NT2/D1 (cell line): ENCODE results near the gene DYNC1I2.
"Not testable (repeated sequence)": the region's sequence is repeated elsewhere in the genome, so short reads cannot be mapped to it uniquely, and the experiment has no call there.

Experiments
- DNase-seq: peaks from one replicate; pipeline ENCODE4 v3.0.0-alpha.2; 2011; ENCODE audit warnings: low read depth, low spot score
- H3K27me3 ChIP-seq: 2 replicates; pipeline ENCODE4 v1.6.0; 2011; ENCODE audit warnings: mild to moderate bottlenecking; ENCODE audit not compliant: insufficient read length, insufficient read depth
- H3K36me3 ChIP-seq: 2 replicates; pipeline ENCODE4 v1.6.1; 2011; ENCODE audit warnings: mild to moderate bottlenecking, low read length, mixed read lengths; ENCODE audit not compliant: insufficient read depth, insufficient read length
- H3K4me1 ChIP-seq: 2 replicates; pipeline ENCODE4 v1.5.1; 2011; ENCODE audit not compliant: insufficient read depth, insufficient read length
- H3K4me3 ChIP-seq: 2 replicates; pipeline ENCODE4 v1.5.1; 2011; ENCODE audit warnings: low read depth; ENCODE audit not compliant: insufficient read length
- H3K9ac ChIP-seq: 2 replicates; pipeline ENCODE4 v1.6.0; 2011; ENCODE audit warnings: low read depth; ENCODE audit not compliant: insufficient read length
- H3K9me3 ChIP-seq: 2 replicates; pipeline ENCODE4 v1.5.1; 2011; ENCODE audit warnings: mild to moderate bottlenecking, low read length; ENCODE audit not compliant: insufficient read depth
- SUZ12 ChIP-seq: IDR thresholded peaks from 2 replicates; pipeline ENCODE4 v1.6.1; 2011; ENCODE audit not compliant: insufficient read length, insufficient read depth; ENCODE audit errors: extremely low read depth
- YY1 ChIP-seq: IDR thresholded peaks from 2 replicates; pipeline ENCODE4 v1.6.1; 2011; ENCODE audit not compliant: insufficient read length, insufficient read depth
- ZNF274 ChIP-seq: IDR thresholded peaks from 2 replicates; pipeline ENCODE4 v1.6.1; 2011; ENCODE audit warnings: mild to moderate bottlenecking, low read depth, low read length

DYNC1I2 gene

DNA sequence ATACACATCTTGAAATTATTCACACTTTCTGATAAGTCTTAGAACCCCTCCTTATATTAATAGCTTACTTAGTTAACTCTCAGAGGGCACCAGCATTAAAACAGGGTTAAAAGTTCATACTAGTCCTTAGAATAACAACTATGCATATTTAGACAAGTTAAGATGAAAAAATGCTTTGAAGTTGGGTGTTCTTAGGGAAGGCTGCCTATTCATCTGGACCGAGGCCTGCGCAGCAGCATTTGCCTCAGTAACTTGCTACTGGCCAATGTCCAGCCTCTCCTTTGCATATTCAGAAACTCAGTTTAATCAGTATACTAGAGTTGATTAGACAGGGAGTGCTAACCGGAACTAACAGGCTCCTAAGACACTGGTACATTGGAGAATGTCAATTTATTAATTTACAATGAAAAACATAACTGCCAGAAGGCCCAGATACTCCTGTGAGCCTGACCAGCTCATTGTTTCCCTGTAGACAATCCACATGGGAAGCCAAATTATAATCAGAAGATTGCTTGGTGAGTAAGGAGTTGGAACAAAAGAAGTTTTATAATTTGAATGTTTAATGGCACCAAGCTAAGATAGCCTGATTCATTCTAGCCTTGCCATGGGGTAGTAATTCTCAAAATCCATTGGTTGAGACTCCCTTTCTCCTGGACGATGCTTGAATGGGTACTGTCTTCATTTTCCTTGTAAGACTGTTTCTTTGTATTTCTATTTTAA lies 48.9 kb downstream of the DYNC1I2 start:
- H3K4me3 ChIP-seq, result no peak overlapping the region
- H3K9me3 ChIP-seq, result no peaks in the 10 kb centered on the region
- H3K36me3 ChIP-seq, result peaks cover 69% of the 10 kb centered on the region
- H3K9ac ChIP-seq, result no peak overlapping the region
- TF ChIP-seq YY1 (no peak), ZNF274 (no peak), SUZ12 (no peak)
- no peaks in the 10 kb centered on the region for H3K4me1 ChIP-seq
- no peaks in the 10 kb centered on the region for H3K27me3 ChIP-seq
- DNase-seq, result no peak

DNA sequence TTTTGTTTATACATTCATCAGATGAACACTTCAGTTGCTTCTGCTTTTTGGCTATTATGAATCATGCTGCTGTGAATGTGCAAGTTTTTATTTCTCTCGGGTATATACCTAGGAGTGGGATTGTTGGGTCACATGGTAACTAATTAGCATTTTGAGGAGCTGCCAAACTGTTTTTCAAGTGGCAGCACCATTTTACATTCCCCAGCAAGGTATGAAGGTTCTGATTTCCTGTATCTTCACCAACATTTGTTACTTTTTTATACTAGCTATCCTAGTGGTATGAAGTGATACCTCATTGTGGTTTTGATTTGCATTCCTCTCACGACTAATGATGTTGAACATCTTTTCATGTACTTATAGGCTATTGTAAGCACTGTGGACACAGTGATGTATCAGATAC lies 53.9 kb downstream of the DYNC1I2 start:
- no peak for TF ChIP-seq SUZ12
- TF ChIP-seq ZNF274, result no peak
- no peak for TF ChIP-seq YY1
- DNase-seq, result no peak
- peaks cover 56% of the 10 kb centered on the region for H3K36me3 ChIP-seq

DNA sequence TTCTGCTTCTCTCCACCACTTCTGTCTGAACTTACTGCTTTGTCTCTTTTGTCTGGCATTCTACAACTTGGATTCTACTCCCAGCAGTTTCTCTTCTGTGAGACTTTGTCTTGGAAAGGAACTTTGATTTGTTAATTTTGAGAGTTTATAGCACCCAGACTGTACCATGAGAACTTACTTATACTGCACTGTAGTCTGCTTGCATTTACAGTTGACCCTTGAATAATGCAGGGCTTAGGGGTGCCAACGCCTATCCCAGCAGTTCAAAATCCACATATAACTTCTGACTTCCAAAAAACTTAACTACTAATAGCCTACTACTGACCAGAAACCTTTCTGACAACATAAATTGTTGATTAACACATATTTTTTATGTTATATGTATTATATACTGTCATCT lies 55.5 kb downstream of the DYNC1I2 start:
- no peak overlapping the region for H3K9ac ChIP-seq
- no peaks in the 10 kb centered on the region for H3K9me3 ChIP-seq
- H3K27me3 ChIP-seq, result no peaks in the 10 kb centered on the region
- TF ChIP-seq SUZ12, result no peak
- TF ChIP-seq YY1, result no peak
- no peak for TF ChIP-seq ZNF274
- peaks cover 53% of the 10 kb centered on the region for H3K36me3 ChIP-seq
- no peak overlapping the region for H3K4me3 ChIP-seq
- no peak for DNase-seq
- H3K4me1 ChIP-seq, result no peaks in the 10 kb centered on the region

More for the DNA sequence above, 53.9 kb downstream of the DYNC1I2 start:
- no peaks in the 10 kb centered on the region for H3K4me1 ChIP-seq
- no peaks in the 10 kb centered on the region for H3K9me3 ChIP-seq
- H3K9ac ChIP-seq, result no peak overlapping the region
- no peak overlapping the region for H3K4me3 ChIP-seq
- no peaks in the 10 kb centered on the region for H3K27me3 ChIP-seq

DNA sequence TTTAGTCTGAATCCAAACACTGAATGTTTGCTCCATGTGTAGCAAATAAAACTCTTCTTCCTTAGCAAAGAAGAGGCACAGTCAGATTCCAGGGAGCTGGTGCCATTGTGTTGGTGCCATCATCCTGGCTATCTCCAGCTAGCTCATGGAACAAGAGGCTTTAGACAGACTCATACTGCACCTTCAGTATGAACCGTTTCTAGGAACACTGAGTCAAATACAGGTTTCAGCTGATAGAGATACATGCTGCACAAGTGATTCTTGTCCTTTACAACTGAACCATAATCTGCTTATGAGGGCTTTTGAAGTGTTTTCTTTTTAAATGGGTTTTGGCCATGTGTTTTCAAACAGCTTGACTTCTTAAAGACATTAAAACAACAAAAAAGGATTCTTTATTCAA lies 57.9 kb downstream of the DYNC1I2 start:
- TF ChIP-seq YY1, result no peak
- no peak for TF ChIP-seq ZNF274
- no peak for TF ChIP-seq SUZ12
- DNase-seq, result no peak
- Histone ChIP-seq H3K27me3 (no peaks in the 10 kb centered on the region), H3K9ac (no peak overlapping the region), H3K4me1 (no peaks in the 10 kb centered on the region), H3K9me3 (no peaks in the 10 kb centered on the region), H3K4me3 (no peak overlapping the region), H3K36me3 (peaks cover 60% of the 10 kb centered on the region)

DNA sequence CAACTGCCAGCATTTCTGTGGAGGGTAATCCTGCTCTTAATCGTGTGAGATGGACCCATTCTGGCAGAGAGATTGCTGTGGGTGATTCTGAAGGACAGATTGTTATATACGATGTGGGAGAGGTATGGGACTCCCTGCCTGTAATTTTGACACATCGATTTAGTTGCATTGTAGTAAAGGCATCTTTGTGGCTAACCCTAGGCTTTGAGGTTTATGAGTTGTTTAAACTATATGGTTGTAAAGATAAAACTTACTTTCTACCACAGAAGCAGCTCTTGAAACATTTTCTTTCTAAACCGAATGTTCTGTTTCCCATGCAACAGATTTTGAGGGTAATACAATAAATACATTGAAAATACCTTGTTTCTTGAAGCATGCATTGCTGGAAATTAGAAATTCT lies 58.5 kb downstream of the DYNC1I2 start:
- H3K27me3 ChIP-seq, result no peaks in the 10 kb centered on the region
- peaks cover 58% of the 10 kb centered on the region for H3K36me3 ChIP-seq
- TF ChIP-seq YY1 (no peak), SUZ12 (no peak)
- DNase-seq, result no peak
- no peak overlapping the region for H3K4me3 ChIP-seq
- no peak overlapping the region for H3K9ac ChIP-seq
- H3K4me1 ChIP-seq, result no peaks in the 10 kb centered on the region
- no peaks in the 10 kb centered on the region for H3K9me3 ChIP-seq

DNA sequence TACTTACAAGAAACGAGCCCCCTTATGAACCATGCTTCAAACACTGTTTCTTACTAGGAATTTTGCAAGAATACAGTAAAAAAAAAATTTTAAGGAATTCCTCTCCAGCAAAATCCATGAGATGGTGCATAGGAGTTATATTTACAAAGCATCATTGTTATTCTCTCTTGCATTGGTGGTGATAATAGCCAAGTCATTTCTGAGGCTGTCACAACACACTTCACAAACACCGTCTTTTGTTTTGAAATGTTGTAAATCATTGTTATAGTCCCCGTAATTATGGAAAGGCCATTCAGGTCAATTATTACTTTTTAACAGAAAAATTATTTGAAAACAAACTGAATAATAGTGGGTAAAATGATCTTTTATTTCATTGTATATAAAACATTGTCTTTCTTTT lies 60.1 kb downstream of the DYNC1I2 start:
- Histone ChIP-seq H3K36me3 (peaks cover 69% of the 10 kb centered on the region), H3K4me1 (no peaks in the 10 kb centered on the region), H3K27me3 (no peaks in the 10 kb centered on the region), H3K9ac (no peak overlapping the region), H3K9me3 (no peaks in the 10 kb centered on the region), H3K4me3 (no peak overlapping the region)
- DNase-seq, result no peak
- TF ChIP-seq SUZ12, result no peak
- no peak for TF ChIP-seq ZNF274
- TF ChIP-seq YY1, result no peak

DNA sequence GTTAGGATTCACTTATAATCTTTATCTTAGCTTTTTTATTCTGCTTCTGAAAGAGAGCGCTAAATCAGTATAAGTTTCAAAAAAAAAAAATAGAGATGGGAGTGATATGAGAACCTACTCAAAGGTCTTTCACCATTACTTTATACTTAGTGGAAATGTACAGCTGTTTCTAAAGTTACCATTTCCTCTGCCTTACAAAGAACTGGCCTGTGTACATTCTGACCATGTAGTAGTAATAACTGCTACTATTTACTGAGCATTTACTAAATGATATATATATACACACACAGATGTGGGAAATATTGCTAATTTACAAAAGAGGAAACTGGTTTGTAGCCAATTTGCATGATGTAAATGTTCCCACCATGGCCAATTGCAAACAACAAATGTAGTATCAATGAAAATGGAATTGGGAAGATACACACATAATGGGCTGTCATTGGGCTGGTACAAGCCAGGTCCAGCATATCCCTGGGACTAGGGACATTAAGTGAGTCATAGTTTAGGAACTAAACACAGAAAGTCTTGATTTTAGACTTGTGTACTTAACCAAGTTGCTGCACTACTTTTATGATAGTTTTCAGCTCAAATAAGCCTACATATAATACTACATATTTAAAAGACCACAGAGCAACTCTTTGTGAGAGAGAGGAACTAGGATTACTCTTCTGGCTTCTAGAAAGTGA lies 67.1 kb downstream of the DYNC1I2 start:
- Histone ChIP-seq H3K9ac (no peak overlapping the region), H3K27me3 (no peaks in the 10 kb centered on the region), H3K4me3 (no peak overlapping the region), H3K4me1 (no peaks in the 10 kb centered on the region), H3K36me3 (peaks cover 27% of the 10 kb centered on the region), H3K9me3 (no peaks in the 10 kb centered on the region)
- no peak for TF ChIP-seq YY1
- no peak for TF ChIP-seq ZNF274
- no peak for TF ChIP-seq SUZ12
- no peak for DNase-seq

DNA sequence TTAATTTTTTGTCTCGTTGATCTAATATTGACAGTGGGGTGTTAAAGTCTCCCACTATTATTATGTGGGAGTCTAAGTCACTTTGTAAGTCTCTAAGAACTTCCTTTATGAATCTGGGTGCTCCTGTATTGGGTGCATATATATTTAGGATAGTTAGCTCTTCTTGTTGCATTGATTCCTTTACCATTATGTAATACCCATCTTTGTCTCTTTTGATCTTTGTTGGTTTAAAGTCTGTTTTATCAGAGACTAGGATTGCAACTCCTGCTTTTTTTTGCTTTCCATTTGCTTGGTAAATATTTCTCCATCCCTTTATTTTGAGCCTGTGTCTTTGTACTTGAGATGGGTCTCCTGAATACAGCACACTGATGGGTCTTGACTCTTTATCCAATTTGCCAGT lies 71.5 kb downstream of the DYNC1I2 start:
- H3K9me3 ChIP-seq, H3K4me1 ChIP-seq, H3K9ac ChIP-seq, H3K27me3 ChIP-seq, H3K4me3 ChIP-seq, DNase-seq: not testable (repeated sequence)
- peaks cover 19% of the 10 kb centered on the region for H3K36me3 ChIP-seq

DNA sequence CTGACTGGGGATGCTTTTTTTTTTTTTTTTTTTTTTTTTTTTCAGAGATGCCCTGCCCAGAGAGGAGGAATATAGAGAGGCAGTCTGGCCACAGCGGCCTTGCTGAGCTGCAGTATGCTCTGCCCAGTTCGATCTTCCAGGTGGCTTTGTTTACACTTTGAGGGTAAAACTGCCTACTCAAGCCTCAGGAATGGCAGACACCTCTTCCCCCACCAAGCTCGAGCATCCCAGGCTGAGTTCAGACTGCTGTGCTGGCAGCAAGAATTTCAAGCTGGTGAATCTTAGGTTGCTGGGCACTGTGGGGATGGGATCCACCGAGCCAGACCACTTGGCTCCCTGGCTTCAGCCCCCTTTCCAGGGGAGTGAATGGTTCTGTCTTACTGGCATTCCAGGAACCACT lies 73.9 kb downstream of the DYNC1I2 start:
- H3K36me3 ChIP-seq, result peaks cover 22% of the 10 kb centered on the region
- H3K27me3 ChIP-seq, DNase-seq, H3K9me3 ChIP-seq, H3K4me1 ChIP-seq, H3K4me3 ChIP-seq, H3K9ac ChIP-seq: not testable (repeated sequence)
